Peyer's patch (tissue), 4 donors: ENCODE measurements around the gene PWWP2B. TPM values are rescaled to one million over a fixed set of nuclear protein-coding genes. Genes with fewer than 3 reads are reported as not detected.
A peak's percentile ranks its signal among the peaks of the same experiment; 100 is the strongest.

Source experiments
- DNase-seq, 3 donors: peaks; one replicate each; pipeline ENCODE4 v3.0.0-alpha.2; 2017 to 2019
- H3K27ac ChIP-seq, 4 donors: fragments of 200-600 bp; sonication (generic); one replicate each; pipeline ENCODE4 v1.5.1; 2016 to 2019
- H3K27me3 ChIP-seq, 2 donors: fragments of 200-600 bp; sonication (generic); one replicate each; pipeline ENCODE4 v1.5.1; 2019
- H3K36me3 ChIP-seq, 3 donors: fragments of 200-600 bp; sonication (generic); one replicate each; pipeline ENCODE4 v1.5.1; 2016 to 2019
- H3K4me1 ChIP-seq, 4 donors: fragments of 200-600 bp; sonication (generic); one replicate each; pipeline ENCODE4 v1.5.1; 2016 to 2019
- H3K4me3 ChIP-seq, 4 donors: fragments of 200-600 bp; sonication (generic); 1 replicate in 3 of 4; 2 replicates in 1 of 4; pipeline ENCODE4 v1.5.1; 2016 to 2019; ENCODE audit warnings: mild to moderate bottlenecking in 1 of 4
- H3K9me3 ChIP-seq, 4 donors: fragments of 200-600 bp; sonication (generic); one replicate each; pipeline ENCODE4 v1.5.1; 2016 to 2019; ENCODE audit warnings: mild to moderate bottlenecking in 1 of 4
- POLR2A ChIP-seq, 2 donors: fragments of 450-650 bp; IDR thresholded peaks; one replicate each; pipeline ENCODE4 v1.5.1; 2017; ENCODE audit warnings: antibody characterized with exemption in 2 of 2, mild to moderate bottlenecking in 2 of 2, moderate library complexity in 2 of 2
- total RNA-seq, 4 donors: library from RNA; depleted of rRNA; stranded (reverse); fragments of >200 nt; gene quantifications; one replicate each; pipeline ENCODE4 v1.1.0, GENCODE V29; 2016
- TF ChIP-seq, protein P1 (sequence below), 6 experiments: fragments of 450-650 bp in 4 of 6; fragments of 200-600 bp in 2 of 6; sonication (generic) in 1 of 6; IDR thresholded peaks; one replicate each; pipeline ENCODE4 v1.5.1; 2017 to 2019; ENCODE audit warnings: antibody characterized with exemption in 6 of 6, mild to moderate bottlenecking in 3 of 6, moderate library complexity in 1 of 6

Gene PWWP2B
- total RNA-seq, 4 donors from 2014 or later, result 11.4 to 19.2 (median 15.1) TPM

DNA sequence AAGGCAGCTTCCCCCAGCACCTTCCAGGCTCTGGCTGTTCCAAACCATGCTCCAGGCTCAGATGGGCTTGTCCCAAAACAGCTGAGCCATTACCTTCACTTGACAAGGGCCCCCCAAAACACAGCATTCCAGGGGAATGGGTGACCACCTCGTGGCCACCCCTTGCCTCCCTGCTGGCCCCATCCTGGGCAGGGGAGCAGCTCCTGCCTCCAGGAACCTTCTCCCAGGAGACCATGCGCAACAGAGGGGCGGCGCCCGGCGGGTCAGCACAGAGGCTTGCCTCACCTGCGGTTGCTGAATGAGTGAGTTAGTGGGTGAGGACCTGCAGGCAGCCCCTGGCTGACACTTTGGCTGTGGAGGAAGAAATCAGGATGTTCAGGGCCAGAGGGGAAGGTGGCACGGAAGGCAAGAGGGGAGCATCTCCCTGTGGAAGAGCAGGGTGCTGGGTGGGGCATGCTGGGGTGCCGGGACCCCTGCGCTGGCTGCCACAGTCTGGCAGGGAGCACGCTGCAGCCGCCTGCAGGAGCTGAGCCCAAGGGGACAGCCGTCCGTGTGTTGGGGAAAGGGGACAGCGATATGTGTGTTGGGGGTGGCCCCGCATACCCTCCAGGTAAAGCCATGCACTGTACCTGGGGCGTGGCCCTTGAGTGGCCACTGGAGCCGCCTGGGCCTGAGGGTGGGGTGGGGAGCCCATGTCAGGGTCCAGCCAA is 54.7 kb downstream of the PWWP2B start:
- peak overlapping the region in 2 of 4 donors; percentile 81 to 82 for H3K27ac ChIP-seq

GRCh38 chr10:132452216-132452650 is 55.2 kb downstream of the PWWP2B start:
- H3K27ac ChIP-seq, result peak overlapping the region; percentile 54 to 82 (median 72)

More for the DNA sequence above, 54.7 kb downstream of the PWWP2B start:
- no peaks in the 10 kb centered on the region for H3K27me3 ChIP-seq
- H3K4me1 ChIP-seq, result peaks cover 19 to 55% (median 30%) of the 10 kb centered on the region in 4 donors
- no peak for TF ChIP-seq POLR2A (IDR thresholded peaks at IDR 0.05)
- TF ChIP-seq, protein P1, sequence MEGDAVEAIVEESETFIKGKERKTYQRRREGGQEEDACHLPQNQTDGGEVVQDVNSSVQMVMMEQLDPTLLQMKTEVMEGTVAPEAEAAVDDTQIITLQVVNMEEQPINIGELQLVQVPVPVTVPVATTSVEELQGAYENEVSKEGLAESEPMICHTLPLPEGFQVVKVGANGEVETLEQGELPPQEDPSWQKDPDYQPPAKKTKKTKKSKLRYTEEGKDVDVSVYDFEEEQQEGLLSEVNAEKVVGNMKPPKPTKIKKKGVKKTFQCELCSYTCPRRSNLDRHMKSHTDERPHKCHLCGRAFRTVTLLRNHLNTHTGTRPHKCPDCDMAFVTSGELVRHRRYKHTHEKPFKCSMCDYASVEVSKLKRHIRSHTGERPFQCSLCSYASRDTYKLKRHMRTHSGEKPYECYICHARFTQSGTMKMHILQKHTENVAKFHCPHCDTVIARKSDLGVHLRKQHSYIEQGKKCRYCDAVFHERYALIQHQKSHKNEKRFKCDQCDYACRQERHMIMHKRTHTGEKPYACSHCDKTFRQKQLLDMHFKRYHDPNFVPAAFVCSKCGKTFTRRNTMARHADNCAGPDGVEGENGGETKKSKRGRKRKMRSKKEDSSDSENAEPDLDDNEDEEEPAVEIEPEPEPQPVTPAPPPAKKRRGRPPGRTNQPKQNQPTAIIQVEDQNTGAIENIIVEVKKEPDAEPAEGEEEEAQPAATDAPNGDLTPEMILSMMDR (IDR thresholded peaks at IDR 0.05), result no peak
- DNase-seq, result peak in 1 of 3 donors; percentile 63
- no peaks in the 10 kb centered on the region for H3K36me3 ChIP-seq
- no peaks in the 10 kb centered on the region for H3K9me3 ChIP-seq
- no peak overlapping the region for H3K4me3 ChIP-seq

GRCh38 chr10:132452651-132453469 is 55.9 kb downstream of the PWWP2B start:
- H3K9me3 ChIP-seq, result no peaks in the 10 kb centered on the region
- no peaks in the 10 kb centered on the region for H3K36me3 ChIP-seq
- no peaks in the 10 kb centered on the region for H3K27me3 ChIP-seq
- peak in 1 of 2 donors; percentile 19 for TF ChIP-seq POLR2A (IDR thresholded peaks at IDR 0.05)
- TF ChIP-seq, protein P1 (IDR thresholded peaks at IDR 0.05), result peak; percentile 95 to 99 (median 98)
- H3K4me1 ChIP-seq, result peaks cover 11 to 55% (median 18%) of the 10 kb centered on the region in 4 donors
- peak overlapping the region in 3 of 4 donors; percentile 15 to 32 (median 26) for H3K4me3 ChIP-seq
- H3K27ac ChIP-seq, result peak overlapping the region; percentile 54 to 82 (median 72)
- peak; percentile 91 to 96 (median 92) for DNase-seq

More at GRCh38 chr10:132452216-132452650, 55.2 kb downstream of the PWWP2B start:
- no peaks in the 10 kb centered on the region for H3K27me3 ChIP-seq
- H3K36me3 ChIP-seq, result no peaks in the 10 kb centered on the region
- peak in 2 of 3 donors; percentile 39 to 53 for DNase-seq
- peaks cover 17 to 55% (median 25%) of the 10 kb centered on the region in 4 donors for H3K4me1 ChIP-seq
- H3K9me3 ChIP-seq, result no peaks in the 10 kb centered on the region
- no peak for TF ChIP-seq POLR2A (IDR thresholded peaks at IDR 0.05)
- TF ChIP-seq, protein P1 (IDR thresholded peaks at IDR 0.05), result peak in 2 of 6 experiments; percentile 14 to 19
- no peak overlapping the region for H3K4me3 ChIP-seq

GRCh38 chr10:132453470-132453861 is 56.5 kb downstream of the PWWP2B start:
- no peak for TF ChIP-seq POLR2A (IDR thresholded peaks at IDR 0.05)
- TF ChIP-seq, protein P1 (IDR thresholded peaks at IDR 0.05), result no peak
- Histone ChIP-seq H3K9me3 (no peaks in the 10 kb centered on the region), H3K4me3 (peak overlapping the region in 3 of 4 donors; percentile 15 to 32 (median 26)), H3K36me3 (no peaks in the 10 kb centered on the region), H3K4me1 (peaks cover 11 to 56% (median 17%) of the 10 kb centered on the region in 4 donors), H3K27ac (peak overlapping the region; percentile 44 to 82 (median 72)), H3K27me3 (no peaks in the 10 kb centered on the region)
- DNase-seq, result no peak

- TF ChIP-seq, protein P1 (IDR thresholded peaks at IDR 0.05), result no peak
- TF ChIP-seq POLR2A (IDR thresholded peaks at IDR 0.05), result no peak
- Histone ChIP-seq H3K27ac (peak overlapping the region in 2 of 4 donors; percentile 45 to 81), H3K4me3 (no peak overlapping the region), H3K27me3 (no peaks in the 10 kb centered on the region), H3K36me3 (no peaks in the 10 kb centered on the region), H3K4me1 (peaks cover 14 to 64% (median 20%) of the 10 kb centered on the region in 4 donors), H3K9me3 (no peaks in the 10 kb centered on the region)
- DNase-seq, result no peak
Measured at GRCh38 chr10:132454296-132455198, 57.5 kb downstream of the PWWP2B start.
